Limb (tissue), 2 donors: ENCODE data around the gene AKTIP.
"Not testable (repeated sequence)": the region's sequence is repeated elsewhere in the genome, so short reads cannot be mapped to it uniquely, and the experiment has no call there.

Experiments used
- DNase-seq, 2 donors: peaks; one replicate each; pipeline ENCODE4 v3.0.0-alpha.2; 2016; ENCODE audit errors: extremely low spot score in 2 of 2

Gene AKTIP

DNA sequence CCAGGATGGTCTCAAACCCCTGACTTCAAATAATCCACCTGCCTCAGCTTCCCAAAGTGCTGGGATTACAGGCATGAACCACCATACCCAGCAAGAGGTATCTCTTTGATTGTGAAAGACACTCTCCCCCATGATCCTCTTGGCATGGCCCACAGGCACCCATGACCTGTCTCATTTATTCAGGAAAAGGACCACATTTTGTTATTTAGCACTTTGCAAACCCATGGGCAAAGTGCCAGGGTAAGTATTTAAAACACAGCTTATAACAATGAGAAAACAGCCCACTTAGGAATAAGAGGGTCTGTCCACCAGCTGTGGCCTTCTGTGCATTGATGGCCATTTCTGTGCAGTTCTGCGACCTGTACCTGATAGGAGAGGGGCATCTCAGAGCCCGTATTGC, 12.8 kb upstream of the AKTIP start:
- no peak for DNase-seq

DNA sequence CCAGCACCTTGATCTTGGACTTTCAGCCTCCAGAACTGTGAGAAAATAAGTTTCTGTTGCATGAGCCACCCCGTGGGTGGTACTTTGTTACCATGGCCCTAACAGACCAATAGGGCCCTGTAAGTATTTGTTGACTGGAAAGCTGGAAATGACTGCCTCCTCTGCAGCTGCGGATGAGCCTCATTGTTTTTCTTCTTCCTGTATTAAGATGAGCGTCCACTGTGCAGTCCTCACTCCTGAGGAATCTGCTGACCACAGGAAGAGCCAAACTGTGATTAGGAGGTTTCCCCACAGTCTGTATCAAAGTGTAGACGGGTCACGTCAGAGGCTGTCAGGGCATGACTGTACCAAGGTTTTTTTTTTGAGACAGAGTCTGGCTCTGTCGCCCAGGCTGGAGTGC, 12.2 kb upstream of the AKTIP start:
- no peak for DNase-seq

DNA sequence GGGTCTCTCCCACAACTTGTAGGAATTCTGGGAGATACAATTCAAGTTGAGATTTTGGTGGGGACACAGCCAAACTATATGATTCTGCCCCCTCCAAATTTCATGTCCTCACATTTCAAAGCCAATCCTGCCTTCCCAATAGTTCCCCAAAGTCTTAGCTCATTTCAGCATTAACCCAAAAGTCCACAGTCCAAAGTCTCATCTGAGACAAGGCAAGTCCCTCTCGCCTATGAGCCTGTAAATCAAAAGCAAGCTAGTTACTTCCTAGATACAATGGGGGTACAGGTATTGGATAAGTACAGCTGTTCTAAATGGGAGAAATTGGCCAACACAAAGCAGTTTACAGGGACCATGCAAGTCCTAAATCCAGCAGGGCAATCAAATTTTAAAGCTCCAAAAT, 9.8 kb upstream of the AKTIP start:
- DNase-seq, result not testable (repeated sequence)

DNA sequence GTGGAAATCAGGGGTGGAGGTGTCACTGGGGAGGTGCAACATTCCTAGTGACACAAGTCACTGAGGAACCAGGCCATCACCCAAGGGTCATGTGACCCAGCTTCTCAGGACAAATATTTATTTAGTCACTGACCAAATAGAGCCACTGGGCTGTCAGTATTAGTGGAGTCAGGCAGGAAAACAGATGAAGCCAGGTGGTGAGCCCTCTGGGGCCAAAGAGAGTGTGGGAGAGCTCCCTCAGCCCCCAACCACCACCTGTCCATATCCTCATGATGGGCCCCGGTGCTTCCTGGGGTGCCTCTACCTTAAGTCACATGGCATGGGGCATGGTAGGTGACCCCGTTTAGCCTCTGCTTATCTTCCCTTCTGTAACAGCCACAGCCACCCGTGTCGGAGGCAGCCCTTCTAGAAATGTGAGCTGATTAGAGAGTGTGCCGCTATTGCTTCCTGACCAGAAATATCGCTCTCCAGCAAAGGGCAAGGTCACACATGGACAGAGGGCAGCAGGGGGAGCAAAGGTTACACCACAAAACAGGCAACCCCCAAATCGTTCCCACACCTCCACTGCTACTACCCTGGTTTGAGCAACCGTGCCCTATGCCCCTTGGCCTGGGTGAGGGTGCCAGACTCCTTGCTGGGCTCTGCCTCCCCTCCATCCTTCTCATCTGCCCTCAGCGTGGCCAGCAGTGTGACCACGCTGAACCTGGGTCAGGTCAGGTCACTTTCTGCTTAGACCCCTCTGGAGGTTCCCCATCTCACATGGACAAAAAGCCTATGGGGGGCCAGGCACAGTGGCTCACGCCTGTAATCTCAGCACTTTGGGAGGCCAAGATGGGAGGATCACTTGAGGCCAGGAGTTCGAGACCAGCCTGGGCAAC, 8.6 kb upstream of the AKTIP start:
- DNase-seq, result no peak

DNA sequence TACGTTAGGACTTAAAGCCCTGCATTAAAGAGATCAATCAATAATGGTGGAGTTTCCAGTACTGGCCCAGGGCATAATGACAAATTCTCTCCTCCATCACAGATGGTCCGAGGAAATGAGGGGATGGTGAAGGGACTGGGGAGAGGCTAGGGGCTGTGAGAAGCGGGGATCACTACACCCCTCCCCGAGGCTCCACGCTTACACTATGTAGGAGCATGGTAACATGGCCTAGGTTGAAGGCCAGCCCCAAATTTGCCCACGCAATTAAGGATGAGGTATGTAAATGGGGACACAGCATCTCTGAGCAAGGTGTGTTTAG, 8.0 kb upstream of the AKTIP start:
- no peak for DNase-seq

DNA sequence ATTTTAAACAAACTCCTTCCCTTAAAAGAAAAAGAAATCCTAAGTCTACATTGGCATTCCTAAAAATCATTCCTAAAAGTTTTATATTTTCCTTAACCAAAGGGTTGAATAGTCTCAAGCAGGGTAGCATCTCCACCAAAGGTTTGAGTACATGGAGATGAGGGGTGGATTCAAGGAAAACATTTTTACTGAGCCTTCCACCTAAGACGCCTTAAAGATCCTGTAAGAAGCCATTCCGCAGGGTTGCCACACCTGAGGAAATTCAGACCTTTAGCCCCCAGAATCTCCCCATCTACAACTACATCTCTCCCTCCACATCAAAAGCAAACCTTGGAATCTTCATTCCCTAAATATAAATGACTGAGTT, 7.7 kb upstream of the AKTIP start:
- no peak for DNase-seq

DNA sequence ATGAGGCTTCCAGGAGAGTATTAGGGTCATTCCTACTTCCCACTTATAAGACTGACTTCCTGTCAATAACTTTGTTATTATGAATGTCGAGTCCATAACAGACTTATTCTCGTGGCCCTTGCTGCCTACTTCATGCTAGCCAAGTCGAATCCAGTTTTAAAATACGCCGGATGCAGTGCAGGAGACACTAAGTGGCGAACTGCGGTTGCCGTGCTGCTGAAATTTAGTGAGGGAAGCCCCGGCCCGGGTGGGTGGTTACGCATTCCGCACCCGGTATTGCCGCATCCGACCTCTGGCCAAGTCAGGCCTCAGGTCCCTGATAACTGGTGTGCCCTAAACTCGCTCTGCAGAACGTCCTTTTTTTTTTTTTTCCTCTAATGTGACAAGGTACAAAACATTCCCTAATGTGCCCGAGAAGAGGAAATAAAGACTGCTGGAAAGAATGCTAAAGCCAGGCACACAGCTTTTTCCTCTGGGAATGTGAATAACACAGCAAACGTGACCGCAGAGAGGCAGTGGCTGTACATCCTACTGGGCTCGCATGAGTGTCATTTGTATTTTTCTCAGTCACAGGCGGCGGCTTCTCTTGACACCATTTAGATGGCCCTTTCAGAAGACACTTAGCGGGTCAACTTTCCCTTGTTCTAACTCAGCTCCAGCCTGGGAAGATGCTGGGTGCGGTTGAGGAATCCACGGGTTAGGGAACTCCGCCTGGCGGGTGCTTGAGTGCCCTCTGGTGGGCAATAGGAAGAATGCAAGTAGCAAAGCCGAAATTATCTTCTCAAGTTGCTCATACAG, 7.1 kb upstream of the AKTIP start:
- peak; percentile 72 to 81 for DNase-seq

DNA sequence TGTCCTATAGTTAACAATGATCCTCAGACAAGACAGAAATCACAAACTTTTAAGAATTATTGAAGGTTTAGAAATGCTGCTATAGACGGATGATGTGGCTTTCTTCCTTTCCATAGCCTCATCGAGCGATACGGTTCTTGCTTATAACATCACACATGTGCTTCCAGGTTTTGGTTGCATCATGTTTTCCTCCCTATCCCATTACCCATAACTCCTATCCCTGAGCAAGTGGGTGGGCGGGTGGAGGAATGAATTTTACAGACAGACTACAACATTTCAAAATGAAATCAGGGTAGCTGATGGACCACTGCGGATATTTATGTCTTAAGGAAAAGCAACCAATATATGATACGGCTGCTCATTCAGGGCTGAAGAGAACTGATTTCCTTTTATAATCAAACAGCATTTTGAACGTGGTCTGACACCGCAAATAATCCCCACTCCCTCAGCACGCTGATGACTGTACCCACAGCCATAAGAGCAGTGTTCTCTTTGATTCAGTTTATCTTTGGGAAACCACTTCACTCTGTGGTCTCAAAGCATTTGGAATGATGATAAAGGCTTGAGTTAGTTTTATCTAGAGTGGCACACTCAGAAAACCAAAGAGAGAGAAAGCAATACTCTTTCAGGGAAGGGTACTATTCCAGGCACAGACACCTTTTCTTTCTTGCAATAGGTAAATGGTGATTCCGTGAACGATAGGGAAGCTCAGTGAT, 4.6 kb upstream of the AKTIP start:
- no peak for DNase-seq

DNA sequence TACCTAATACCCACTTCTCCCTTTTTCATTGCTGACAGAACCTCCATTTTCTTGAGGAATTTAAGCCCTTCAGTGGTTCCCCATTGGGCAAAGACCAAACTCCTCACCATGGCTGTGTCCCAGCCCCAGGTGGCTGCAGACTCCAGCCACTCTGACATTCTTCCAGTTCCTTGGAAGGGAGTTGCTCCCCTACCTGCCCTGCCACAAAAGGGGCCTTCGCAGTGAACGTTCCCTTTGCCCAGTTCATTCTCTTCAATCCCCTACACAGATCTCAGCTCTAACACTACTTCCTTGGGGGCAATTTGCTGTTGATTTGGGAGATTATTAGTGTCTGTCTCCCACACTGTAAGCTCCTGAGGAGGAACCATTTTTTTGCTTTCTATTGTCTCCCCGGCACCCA, 3.2 kb upstream of the AKTIP start:
- DNase-seq, result no peak

DNA sequence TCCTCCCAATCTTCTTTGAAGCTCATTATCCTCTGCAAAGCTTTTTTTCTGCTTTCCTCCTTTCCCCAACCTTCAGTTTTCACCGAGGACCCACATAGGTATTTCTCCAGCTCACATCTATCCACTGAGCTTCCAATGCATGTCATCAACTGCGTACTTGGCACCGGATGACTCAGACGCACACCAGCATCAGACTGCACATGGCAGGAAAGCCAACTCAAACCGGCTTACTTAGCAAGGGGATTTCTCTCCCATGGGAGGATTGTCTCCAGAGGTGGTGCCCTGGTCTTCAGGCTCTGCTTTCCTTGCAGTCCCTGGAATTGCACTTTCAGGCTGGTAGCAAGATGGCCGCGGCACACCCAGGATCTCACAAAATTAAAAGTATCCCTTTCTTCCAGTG, 1.7 kb upstream of the AKTIP start:
- no peak for DNase-seq

DNA sequence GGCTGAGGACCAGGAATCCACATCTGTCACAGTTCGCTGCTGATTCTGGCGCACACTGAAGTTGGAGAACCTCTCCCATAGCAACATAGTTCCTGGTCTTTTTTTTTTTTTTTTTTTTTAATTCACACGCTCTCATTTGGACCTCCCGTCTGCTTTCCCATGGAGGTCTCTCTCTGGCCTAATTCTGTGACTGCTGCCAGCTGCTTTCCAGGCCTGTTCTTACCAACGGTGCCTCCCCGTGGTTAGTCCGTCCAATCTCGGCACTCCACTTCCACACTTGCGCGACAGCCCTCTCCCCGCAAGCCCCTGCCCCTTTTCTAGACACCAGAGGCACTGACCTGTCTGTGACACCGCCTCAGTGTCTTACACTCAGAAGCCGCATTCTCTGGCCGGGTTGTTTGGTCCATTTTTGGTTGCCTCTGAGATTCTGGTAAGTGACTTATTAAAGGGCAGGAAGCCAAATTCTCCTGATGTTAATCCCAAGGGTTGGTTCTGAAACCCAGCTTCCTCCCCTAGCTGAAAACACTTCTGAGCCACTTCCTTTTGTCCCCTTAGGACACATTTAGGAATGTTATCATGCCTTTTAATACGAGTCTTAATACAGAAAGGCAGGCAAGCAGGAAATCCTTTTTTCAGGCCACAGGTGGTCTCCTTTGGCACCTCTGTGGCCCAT, 1.1 kb upstream of the AKTIP start:
- peak; percentile 58 to 72 for DNase-seq

DNA sequence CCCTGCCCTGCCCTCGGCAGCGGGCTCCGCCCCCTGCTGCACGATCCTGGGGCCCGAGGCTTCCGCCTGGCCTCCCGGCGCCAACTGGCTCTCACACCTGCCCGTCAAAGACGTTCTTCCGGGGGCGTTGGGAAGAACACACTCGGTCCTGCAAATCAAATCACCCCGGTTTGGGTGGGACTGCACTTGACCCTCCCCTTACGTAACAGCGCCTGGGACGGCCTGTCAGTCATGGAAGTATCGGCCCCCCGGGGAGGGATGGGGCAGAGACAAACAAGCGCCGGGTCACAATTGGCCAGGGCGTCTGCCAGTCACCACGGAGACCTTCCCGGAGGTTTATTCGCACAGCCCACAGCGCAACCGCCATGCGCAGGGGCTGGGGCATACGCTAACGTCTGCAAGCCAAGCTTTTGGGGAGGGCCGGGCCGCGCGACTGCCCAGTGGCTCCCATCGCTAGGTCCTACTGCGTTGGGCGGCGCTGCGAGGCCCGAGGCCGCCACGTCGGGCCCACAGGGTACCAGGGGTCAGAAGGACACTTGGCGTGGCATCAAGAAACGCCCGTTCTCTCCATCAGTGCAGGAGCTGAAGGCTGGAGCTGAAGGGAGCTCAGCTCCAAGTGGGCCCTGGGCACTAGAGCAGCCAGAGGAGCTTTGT, 388 bp upstream of the AKTIP start:
- peak; percentile 100 for DNase-seq

DNA sequence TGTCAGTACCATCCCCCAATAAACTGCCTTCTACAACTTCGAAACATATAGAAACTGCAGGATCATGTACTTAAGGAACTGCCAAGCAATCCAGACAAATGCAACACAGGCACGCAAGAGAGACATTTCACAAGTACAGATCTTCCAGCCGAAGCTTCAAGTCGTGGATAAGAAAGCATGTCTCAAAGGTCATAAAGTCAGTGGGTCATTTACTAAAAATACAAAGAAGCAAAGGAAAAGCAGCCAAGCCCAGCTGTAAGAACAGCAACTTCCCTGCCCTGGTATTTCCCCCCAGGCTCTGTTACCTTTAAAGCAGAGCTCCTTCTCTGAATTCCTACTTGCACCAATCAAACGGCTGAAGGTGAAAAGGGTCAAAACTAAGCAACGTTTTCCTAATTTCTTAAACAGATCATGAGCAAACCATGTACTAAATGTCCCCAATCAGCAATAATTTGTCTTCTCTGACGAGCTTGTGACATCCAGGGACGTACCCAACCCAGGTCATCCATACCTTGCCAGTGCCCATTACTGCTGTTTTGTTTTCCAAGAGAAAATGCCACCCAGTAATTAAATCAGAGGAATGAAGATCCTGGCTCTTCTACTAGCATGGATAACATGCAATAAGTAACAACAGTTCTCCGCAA, 1.7 kb downstream of the AKTIP start:
- DNase-seq, result no peak

DNA sequence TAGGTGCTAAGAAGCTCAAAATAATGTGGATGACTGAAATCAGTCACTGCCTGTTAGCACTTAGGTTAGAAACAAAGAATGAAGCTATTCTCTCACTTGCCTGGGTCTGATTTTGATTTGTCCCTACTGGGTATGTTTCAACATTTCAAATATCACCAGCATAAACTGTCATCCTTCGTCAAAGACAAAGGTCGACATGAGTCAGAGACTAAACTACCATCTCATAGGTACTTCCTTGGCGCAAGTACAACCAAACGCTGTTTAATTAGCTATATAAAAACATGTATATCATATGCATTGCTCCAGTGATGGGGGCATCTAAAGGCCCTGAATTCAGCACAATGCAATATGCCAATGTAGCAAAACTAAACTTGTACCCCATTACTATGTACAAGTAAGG, 4.0 kb downstream of the AKTIP start:
- no peak for DNase-seq

DNA sequence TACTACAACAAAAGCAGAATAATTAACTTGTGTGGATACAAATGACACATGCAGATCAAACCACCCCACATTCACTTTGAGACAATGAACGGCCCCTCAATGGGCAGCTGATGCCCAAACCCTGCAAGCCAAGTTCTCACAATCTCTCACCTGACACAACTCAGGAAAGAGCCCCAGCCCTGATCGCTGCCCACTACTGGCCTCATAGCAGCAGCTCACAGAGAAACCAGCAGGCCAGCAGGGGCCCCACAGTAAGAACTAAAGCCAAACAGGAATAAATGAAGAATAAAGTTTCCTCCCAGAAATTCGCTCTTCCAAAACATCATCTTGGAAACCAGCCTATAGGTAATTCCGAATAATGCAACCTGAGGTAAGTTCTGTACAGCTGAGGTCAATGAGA, 7.7 kb downstream of the AKTIP start:
- DNase-seq, result no peak

DNA sequence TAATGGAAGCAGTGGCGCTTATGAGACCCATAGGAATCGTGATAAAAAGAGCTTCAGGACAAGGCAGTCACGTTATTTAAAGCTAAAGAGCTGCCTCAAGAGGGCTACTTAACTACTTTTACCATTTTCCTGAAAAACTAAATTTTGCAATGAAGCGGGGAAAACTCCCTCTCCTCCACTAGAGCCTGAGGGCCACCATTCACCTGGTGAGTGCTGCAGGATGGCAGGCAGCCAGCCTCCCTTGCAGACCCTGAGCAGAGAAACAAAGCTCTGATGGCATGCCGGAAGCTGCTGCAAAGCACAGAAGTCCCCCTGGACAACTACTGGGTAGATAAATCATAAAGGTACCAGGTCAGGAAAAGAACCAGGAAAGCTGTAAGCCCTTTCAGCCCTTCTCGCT, 8.4 kb downstream of the AKTIP start:
- DNase-seq, result no peak

DNA sequence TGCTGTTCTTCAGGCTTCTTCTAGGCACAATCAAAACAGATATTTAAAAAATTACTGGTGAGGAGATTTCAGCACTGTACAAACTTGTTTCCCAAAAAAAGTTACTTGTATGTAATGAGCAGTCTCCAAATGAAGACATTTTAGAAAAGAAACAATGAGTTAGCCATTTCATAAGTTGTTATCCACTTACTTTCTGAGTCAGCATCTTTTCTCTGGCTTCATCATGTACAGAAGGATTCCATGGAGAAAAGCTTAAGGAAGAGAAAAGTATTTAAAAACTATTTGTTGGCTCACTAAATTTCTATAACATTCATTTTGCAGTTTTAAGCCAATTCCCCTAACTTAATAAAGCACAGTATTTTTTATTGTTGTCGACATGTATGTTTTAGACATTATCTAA, 10.5 kb downstream of the AKTIP start:
- DNase-seq, result no peak

DNA sequence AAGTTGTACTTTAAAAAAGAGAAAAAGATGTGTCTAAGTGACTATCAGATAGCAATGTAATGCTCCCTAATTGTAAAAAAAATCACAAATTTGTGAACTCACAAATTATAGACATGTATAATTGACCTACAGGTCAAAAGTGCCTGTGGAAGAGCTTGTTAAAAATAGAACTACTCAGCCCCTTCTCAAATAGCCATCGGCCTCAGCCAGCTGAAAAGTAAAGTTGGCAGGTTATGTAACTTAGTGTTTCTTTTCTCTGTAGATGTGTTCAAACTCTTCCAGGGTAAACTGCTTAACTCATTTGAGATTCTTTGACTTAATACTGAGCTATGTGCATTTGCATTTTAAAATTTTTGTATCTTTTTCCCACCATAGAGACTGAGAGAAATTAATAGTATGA, 13.3 kb downstream of the AKTIP start:
- DNase-seq, result no peak

DNA sequence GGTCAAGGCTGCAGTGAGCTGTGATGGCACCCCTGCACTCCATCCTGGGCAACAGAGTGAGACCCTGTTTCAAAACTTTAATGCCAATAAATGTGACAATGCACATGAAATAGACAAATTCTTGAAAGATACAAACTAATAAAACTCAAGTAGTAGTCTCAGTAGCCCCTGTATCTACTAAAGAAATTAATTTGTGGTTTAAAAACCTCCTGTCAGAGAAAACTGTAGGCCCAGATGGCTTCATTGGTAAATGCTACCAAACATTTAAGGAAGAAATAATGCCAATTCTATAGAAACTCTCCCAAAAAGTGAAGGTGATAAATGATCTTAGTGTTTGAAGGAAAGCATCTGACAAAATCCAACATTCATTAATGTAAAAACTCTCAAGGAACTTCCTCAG, 16.8 kb downstream of the AKTIP start:
- no peak for DNase-seq

DNA sequence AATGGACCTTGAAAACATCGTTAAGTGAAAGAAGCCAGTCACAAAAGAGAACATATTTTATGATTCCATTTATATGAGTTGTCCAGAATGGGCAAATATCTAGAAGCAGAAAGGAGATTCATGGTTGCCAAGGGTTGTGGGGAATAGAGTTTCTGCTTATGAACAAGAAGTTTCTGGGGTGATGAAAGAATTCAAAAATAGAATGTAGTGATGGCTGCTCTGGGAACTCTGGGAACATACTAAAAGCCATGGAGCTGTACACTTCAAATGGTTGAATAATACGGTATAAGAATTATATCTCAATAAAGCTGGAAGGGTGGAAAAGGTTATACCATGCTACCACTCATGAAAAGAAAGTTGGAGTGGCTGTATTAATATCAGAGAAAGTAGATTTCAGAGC, 18.5 kb downstream of the AKTIP start:
- no peak for DNase-seq

DNA sequence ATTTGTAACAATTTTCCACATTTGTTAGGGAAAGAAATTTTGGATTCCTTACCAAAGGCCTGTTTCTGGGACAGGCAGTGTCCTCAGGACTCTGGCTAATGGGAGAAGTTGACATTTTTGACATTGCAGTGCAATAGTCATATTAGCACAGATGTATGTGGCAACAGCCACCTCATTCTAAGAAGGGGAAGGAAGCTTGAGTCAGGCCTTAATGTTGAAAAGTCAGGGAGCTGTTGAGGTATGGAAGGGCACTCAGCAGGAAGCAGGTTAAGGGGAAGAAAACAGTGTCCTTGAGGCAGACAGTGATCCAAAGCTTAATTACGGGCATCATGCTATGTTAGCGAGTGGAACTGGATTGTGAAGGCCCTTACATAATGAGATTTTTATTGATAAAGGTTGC, 20.9 kb downstream of the AKTIP start:
- no peak for DNase-seq
